Femur (tissue), 1 donor: ENCODE measurements around the gene LILRA1.
"Not testable (repeated sequence)": the region's sequence is repeated elsewhere in the genome, so short reads cannot be mapped to it uniquely, and the experiment has no call there.

Source experiments
- DNase-seq: peaks from one replicate; pipeline ENCODE4 v3.0.0-alpha.2; 2017

The LILRA1 gene

DNA sequence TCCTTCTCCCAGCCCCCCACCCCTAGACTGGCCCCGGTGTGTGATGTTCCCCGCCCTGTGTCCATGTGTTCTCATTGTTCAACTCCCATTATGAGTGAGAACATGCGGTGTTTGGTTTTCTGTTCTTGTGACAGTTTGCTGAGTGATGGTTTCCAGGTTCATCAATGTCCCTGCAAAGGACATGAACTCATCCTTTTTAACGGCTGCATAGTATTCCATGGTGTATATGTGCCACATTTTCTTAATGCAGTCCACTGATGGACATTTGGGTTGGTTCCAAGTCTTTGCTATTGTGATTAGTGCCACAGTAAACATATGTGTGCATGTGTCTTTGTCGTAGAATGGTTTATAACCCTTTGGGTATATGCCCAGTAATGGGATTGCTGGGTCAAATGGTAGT lies 15.2 kb upstream of the LILRA1 start:
- DNase-seq, result not testable (repeated sequence)

DNA sequence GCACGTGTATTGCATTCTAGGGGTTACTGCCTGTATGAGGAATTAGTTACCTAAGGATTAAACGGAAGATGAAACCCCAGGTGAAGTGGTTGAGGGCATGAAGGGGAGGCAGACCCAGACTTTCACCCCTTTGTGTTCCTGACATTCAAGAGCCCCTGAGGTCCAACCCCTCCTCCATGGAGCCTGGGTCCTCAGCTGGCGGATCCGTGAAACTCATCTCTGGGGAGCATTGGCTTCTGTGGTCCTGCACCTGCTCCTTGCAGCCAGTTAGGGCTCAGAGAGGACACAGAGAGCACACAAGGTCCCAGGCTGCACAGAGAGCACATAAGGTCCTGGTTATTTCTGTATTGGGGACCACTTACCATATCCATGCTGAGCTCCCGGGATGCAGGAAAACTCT lies 7.0 kb upstream of the LILRA1 start:
- DNase-seq, result no peak

DNA sequence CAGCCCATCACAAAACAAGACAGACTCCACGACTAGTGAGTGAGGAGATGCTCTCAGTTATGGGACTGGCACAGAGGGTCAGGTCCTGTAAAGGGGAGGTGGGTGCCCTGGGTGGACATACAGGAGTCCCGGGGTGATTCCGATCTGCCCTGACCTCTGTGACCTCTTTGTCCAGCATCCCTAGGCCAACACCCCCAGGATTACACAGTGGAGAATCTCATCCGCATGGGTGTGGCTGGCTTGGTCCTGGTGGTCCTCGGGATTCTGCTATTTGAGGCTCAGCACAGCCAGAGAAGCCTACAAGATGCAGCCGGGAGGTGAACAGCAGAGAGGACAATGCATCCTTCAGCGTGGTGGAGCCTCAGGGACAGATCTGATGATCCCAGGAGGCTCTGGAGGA lies 6.4 kb upstream of the LILRA1 start:
- no peak for DNase-seq

DNA sequence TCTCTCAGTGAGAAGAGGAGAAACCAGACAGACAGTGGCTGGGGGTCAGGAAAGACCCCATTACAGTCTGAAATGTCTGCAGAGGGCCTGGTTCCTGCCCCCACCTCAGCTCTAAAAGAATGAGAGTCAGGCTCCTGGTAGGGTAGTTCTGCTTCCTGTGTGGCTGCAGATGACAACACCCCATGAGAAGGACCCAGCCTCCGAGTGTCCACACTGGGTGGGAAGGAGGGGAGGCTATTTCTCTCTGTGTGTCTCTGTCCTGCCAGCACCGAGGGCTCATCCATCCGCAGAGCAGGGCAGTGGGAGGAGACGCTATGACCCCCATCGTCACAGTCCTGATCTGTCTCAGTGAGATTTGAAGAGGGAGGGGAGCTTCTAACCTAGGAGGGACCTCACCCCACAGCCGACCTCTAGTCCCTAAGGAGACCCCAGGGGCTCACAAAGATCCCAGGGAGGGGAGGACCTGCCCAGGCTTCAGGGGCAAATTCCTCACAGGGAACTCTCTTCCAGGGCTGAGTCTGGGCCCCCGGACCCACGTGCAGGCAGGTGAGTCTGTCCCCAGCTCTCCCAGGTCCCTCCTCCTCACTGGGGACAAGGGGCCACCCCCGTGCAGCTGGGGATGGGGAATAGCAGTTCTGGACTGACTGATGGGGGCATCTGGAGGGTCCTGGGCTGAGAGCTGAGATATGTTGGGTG lies 647 bp downstream of the LILRA1 start:
- DNase-seq, result not testable (repeated sequence)

DNA sequence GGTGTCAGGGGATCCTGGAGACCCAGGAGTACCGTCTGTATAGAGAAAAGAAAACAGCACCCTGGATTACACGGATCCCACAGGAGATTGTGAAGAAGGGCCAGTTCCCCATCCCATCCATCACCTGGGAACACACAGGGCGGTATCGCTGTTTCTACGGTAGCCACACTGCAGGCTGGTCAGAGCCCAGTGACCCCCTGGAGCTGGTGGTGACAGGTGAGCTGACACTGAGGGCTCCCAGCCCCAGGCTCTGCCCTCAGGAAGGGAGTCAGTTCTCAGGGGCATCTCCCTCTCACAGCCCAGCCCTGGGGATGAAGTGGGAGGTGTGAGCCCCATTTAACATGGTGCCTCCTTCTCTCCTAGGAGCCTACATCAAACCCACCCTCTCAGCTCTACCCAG lies 1.3 kb downstream of the LILRA1 start:
- no peak for DNase-seq

DNA sequence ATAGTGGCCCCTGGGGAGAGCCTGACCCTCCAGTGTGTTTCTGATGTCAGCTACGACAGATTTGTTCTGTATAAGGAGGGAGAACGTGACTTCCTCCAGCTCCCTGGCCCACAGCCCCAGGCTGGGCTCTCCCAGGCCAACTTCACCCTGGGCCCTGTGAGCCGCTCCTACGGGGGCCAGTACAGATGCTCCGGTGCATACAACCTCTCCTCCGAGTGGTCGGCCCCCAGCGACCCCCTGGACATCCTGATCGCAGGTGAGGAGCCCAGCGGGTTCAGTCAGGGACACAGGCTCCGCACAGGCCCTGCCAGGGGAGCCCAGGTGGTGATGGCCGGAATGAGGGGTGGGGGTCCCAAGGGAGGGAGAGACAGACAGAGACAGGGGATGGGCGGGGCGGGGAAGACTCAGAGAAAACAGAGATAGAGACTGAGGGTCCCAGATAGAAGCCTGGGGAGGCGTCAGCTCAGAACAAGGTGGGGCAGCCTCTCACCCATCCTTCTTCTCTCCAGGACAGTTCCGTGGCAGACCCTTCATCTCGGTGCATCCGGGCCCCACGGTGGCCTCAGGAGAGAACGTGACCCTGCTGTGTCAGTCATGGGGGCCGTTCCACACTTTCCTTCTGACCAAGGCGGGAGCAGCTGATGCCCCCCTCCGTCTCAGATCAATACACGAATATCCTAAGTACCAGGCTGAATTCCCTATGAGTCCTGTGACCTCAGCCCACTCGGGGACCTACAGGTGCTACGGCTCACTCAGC lies 2.4 kb downstream of the LILRA1 start:
- not testable (repeated sequence) for DNase-seq

DNA sequence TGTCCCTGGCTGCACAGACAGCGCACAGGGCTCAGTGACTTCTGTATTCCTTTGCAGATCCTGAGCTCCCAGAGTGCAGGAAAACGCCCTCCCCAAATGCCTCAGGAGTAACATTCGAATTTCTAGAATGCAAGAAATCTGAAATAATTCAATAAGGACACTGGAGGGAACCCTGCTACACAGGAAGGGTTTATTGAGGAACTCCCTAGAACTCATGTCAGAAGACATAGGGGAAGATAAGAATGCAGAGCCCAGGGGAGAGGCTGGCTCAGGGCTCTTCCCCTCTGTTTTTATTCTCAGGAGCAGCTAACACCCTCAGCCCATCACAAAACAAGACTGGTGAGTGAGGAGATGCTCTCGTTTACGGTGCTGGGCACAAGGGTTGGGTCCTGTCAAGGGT lies 6.8 kb downstream of the LILRA1 start:
- DNase-seq, result no peak

DNA sequence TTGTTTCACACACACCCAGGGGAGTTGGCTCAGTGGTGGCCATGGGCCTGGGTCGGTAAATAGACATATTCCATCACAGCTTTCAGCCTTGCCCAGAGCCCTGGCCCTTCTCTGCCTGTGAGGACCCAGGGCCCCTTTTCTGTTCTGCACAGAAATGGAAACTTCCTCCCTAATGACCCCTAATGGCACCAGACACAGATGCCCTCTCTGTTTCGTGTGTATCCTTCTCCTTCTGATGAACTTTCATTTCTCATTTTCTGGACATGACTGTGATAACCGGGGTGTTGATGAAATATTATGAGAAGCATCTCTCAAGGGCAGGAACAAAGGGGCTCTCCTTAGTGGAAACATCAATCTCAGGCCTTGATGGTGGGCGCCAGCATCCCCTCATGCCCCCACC lies 12.8 kb downstream of the LILRA1 start:
- DNase-seq, result no peak

DNA sequence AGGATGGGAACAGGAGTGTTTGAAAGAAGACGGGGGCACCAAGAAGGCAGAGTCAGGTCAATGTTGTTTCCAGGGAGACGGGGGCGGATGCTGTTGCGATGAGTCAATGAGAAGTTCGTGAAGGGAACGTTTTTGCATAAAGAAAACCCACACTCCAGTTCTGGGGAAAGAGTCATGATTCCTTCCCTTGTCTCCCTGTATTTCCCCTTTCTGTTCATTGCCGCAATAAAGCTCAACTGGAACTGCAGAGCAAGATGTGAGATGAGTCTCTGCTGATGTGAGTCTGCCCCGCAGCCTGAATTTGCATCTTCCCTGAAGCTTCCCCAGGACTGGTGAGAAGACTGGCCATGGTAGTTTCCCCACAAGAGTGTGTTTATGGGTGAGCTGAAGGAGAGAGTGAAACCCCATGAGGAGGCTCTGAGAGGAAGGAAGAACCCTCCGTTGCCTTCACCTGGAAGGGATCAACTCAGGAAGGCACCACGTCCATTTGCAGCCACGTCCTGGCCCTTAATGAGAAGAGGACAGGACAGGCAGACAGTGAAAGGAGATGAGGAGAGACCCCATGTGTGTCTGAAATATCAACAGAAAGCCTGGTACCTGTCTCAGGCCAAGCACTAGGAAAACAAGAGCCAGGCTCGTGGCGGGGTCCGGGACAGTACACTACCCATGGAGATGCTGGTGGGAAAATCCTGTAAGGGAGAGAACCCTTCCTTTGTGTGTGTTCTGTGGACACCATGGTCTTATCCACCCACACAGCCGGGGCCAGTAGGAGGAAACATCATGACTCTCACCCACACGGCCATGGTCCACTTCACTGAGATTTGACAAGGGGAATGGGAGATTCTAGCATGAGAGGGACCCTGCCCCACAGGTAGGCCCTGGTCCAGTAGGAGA lies 13.7 kb downstream of the LILRA1 start:
- no peak for DNase-seq

DNA sequence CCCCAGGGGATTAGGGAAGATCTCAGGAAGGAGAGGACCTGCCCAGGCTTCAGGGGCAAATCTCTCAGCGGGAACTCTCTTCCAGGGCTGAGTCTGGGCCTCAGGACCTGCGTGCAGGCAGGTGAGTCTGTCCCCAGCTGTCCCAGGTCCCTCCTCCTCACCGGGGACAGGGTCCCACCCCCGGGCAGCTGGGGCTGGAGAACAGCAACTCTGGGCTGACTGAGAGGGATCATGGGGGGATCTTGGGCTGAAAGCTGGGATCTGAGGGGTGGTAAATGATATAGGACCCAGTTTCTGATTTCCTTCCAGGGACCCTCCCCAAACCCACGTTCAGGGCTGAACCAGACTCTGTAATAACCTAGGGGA lies 14.3 kb downstream of the LILRA1 start:
- no peak for DNase-seq

DNA sequence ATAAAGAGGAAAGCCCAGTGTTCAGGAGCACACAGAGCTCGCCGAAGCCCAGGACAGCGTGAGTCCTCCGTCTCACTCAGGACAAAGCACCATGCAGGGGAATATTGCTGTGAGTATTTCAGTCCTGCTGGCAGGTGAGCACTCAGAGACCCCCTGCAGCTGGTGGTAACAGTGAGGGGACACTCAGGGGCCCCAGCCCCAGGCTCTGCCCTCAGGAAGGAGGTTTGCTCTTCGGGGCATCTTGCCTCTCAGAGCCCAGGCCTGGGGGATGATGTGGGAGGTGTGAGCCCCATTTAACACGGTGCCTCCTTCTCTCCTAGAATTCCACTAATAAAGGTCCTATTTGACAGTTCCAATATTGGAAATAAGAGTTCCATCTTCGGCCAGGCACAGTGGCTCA lies 14.8 kb downstream of the LILRA1 start:
- DNase-seq, result no peak

DNA sequence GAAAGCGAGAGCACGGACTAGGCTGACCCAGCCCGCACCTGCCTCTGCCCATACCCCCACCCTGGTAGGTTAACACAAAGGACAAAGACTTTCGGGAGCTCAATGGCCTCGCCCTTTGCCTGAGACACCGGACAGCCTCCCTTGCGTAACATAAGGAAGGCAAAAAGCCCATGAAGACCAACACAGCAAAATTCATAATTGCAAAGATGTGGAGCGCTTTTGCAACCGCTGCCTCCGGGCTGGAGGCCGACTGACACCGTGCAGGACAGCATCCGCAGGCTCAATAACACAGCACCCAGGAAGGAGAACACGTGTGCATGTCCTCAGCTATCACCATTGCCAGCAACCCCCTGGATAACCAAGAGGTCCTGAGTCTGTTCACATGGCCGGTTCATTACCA lies 15.4 kb downstream of the LILRA1 start:
- no peak for DNase-seq

DNA sequence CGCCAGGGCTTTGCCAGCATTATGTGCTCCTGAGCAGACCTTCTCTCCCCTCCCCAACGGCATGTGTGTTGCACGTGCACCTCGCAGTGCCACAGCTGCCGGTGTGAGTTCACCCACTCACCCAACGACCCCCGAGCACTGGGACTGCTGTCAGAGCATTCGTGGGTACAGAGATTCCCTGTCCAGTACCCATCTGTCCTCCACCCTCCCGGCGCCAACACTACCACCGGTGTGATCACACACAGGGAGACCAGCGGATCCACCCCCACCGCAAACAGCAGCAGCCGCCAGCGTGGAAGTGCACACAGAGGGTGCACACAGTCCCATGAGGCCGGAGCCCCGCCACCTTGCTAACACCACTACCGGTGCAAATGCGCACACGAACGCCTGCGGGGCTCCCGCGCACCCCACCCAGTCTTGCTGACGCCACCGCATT lies 15.9 kb downstream of the LILRA1 start:
- no peak for DNase-seq

DNA sequence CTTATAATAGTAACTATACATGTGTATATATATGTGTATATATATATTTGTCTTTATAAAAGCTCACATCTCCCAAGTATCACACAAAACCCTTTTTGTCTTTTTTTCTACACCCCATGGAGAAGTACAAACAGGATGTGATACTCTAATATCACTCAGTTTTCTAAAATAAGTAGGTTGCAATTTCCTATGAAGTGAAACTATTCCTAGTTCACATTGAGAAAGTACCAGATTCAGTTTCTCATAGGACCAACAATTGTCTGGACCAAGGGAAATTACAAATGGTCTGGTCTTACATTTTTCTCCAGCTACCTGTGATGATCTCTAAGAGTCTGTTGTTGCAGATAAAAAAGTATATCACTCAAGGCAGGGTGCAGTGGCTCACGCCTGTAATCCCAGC lies 19.0 kb downstream of the LILRA1 start:
- no peak for DNase-seq

DNA sequence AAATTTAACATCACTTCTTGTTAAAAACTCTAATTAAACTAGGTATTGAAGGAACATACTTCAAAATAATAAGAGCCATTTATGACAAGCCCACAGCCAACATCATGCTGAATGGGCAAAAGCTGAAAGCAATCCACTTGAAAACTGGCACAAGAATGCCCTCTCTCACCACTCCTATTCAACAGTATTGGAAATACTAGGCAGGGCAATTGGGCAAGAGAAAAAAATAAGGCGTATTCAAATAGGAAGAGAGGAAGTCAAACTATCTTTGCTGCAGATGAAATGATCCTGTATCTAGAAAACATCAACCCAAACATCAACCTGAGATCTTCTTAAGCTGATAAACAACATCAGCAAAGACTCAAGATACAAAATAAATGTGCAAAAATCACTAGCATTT lies 21.3 kb downstream of the LILRA1 start:
- DNase-seq, result no peak

DNA sequence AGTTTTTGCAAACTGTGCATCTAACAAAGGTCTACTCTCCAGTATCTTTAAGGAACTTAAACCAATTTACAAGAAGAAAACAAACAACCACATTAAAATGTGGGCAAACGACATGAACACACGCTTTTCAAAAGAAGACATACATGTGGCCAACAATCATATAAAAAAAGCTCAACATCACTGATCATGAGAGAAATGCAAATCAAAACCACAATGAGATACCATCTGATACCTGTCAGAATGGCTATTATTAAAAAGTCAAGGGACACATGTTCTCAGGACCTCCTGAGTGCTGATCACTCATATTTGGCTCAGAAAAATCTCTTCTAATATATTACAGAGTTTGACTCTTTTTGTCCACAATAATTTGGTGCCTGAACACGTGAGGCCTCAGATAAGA lies 22.6 kb downstream of the LILRA1 start:
- no peak for DNase-seq

DNA sequence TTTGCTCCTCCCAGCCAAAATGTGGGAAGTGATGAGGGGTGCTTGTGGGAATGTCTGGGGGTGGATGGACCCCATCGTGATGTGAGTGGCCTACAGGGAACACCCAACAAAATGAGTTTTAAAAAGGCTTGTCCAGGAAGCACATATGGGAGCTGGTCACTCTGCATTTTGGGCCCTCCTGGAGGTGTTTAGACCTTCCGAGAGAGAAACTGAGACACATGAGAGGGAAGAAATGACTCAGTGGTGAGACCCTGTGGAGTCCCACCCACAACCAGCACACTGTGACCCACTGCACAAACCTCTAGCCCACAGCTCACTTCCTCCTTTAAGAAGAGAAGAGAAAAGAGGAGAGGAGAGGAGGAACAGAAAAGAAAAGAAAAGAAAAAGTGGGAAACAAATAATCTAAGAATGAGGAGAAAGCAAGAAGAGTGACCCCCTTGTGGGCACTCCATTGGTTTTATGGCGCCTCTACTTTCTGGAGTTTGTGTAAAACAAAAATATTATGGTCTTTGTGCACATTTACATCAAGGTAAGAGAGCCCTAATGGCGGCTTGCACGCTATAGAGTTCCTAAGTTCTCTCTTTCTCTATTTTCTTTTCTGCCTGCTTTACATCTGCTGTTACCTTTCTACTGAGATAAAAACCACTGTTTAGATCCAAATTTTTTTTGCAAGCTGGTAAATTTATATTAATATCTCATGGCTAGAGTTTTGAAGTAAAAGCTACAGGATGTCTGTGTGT lies 23.6 kb downstream of the LILRA1 start:
- no peak for DNase-seq

DNA sequence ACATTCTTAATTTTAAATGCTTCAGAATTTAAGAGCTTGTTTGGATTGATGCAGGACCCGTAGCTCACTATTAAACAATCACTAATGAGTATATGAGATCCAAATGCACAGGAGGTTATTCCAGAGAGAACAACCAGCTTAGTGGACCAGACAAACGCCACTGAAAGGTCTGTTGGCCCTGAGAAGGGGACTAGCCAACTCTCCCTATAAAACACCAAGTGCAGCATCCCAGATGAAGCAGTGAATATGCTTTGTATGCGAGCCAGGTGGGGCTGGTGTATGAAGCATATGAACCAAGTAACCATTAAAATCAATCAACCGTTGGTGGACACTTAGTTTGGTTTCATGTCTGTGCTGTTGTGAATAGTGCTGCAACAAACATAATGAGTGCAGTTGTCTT lies 27.0 kb downstream of the LILRA1 start:
- DNase-seq, result no peak

DNA sequence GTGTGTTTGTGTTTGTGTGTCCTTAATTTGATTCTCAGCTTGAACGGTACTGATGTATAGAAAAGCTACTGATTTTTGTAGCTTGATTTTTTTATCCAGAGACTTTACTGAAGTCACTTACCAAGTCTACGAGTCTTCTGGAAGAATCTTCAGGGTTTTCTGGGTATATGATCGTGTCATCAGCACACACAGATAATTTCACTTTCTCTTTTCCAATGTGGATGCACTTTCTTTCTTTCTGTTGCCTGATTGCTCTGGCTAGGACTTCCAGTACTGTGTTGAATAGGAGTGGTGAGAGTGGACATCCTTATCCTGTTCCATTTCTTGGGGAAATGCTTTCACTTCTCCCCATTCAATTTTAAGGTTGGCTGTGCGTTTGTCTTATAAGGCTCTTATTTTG lies 29.0 kb downstream of the LILRA1 start:
- no peak for DNase-seq

DNA sequence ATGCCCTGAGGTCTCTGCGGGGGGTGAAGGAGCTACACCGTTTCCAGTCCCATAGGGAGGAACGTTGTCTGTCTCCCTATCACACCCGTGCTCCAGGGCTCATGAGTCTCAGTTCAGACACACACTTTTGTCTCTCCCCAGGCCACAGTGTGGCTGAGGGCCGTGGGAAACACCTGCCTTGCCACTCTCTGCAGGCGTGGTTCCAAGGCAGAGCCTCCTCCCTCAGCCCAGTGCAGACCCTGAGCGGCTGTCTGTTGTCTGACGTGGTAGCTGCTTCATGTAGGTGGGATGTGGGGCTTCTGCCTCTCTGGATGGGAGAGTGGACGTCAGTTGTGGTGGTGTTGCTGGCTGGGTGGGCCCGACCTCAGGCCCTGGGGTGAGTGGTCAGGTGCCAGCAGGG lies 30.8 kb downstream of the LILRA1 start:
- not testable (repeated sequence) for DNase-seq

DNA sequence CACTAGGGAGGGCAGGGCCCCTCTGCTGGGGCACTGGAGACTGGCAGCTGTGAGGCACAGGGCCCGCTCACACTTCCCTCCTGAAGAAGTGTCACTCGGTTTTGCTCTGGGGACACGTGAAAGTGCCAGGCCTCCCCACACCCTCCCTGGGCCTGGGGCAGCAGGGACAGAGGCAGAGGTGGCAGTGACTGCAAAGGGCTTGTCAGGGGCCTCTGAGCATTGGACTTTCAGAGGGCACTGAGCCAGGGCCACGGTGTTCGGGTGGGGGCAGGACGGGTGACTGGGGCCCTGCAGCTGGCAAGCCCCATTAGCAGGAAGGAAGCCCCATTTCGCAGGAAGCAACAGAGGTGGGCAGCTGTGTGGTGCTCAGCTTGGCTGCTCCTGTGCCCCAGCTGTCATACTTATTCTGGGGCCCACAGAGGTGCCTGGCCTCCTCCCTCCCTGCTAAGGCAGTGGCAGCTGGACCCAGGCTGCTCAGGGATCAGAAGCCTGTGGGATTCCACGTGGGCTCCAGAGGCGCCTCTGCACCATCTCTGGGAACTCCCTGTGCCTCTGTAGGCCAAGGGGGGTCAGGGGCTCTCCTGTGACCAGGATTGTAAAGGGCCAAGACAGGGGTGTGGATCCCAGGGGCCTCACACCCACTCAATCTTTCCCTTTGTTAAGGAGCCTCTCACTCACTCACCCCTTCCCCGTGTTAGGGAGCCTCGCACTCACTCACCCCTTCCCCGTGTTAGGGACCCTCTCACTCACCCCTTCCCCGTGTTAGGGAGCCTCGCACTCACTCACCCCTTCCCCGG lies 31.7 kb downstream of the LILRA1 start:
- DNase-seq, result not testable (repeated sequence)

DNA sequence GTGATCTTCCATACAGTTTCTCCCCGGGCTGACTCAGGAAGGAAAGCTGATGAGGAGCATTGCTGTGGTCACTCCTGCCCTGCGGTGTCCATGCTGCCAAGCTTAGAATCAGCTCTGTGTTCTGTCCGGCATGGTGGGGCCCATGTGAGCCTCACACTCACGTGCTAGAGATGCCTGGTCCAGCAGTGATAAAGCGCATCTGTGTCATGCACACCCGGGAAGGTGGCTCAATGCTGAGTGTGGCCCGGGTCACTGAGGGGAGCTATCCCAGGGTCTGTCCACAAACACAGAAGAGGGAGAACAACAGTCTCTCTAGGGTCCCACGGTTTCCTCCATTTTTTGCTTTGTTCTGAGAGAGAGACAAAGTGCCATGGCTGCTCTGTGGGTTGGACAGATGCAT lies 33.3 kb downstream of the LILRA1 start:
- DNase-seq, result no peak
